Body of pancreas (tissue), 4 donors: ENCODE data around the gene DENND1A.
"Not testable (repeated sequence)": the region's sequence is repeated elsewhere in the genome, so short reads cannot be mapped to it uniquely, and the experiment has no call there.

Experiments used
- POLR2A ChIP-seq, 3 donors: fragments of 450-650 bp; IDR thresholded peaks; one replicate each; pipeline ENCODE4 v1.6.1; 2016; ENCODE audit warnings: antibody characterized with exemption in 3 of 3, mild to moderate bottlenecking in 2 of 3
- TF ChIP-seq, protein P1 (sequence below), 7 experiments: fragments of 450-650 bp in 4 of 7; fragments of 200-600 bp in 3 of 7; sonication (generic) in 3 of 7; IDR thresholded peaks; one replicate each; pipeline ENCODE4 v1.5.1; 2016 to 2019; ENCODE audit warnings: antibody characterized with exemption in 7 of 7

DNA sequence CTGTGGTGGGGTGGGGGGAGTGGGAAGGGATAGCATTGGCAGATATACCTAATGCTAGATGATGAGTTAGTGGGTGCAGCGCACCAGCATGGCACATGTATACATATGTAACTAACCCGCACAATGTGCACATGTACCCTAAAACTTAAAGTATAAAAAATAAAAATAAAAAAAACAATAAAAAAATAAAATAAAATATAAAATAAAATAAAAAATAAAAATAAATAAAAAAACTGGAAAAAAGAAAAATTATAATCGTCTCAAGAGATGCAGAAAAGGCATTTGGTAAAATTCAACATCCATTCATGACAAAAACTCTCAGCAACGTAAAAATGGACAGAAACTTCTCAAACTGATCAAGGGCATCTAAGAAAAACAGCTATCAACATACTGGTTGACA, 20.7 kb downstream of the DENND1A start:
- TF ChIP-seq POLR2A (IDR thresholded peaks at IDR 0.05), result not testable (repeated sequence)
- TF ChIP-seq, protein P1, sequence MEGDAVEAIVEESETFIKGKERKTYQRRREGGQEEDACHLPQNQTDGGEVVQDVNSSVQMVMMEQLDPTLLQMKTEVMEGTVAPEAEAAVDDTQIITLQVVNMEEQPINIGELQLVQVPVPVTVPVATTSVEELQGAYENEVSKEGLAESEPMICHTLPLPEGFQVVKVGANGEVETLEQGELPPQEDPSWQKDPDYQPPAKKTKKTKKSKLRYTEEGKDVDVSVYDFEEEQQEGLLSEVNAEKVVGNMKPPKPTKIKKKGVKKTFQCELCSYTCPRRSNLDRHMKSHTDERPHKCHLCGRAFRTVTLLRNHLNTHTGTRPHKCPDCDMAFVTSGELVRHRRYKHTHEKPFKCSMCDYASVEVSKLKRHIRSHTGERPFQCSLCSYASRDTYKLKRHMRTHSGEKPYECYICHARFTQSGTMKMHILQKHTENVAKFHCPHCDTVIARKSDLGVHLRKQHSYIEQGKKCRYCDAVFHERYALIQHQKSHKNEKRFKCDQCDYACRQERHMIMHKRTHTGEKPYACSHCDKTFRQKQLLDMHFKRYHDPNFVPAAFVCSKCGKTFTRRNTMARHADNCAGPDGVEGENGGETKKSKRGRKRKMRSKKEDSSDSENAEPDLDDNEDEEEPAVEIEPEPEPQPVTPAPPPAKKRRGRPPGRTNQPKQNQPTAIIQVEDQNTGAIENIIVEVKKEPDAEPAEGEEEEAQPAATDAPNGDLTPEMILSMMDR (IDR thresholded peaks at IDR 0.05), result not testable (repeated sequence)
